Uterus (tissue), 4 donors: Measurements from ENCODE around the gene PFKFB4. TPM values are rescaled to one million over a fixed set of nuclear protein-coding genes. Genes with fewer than 3 reads are reported as not detected.
A peak's percentile ranks its signal among the peaks of the same experiment; 100 is the strongest.

Experiments
- DNase-seq, 2 donors: peaks; one replicate each; pipeline ENCODE4 v3.0.0-alpha.2; 2019 to 2020
- H3K27ac ChIP-seq, 2 donors: fragments of 200-600 bp; sonication (generic); 1 replicate in 1 of 2; 2 replicates in 1 of 2; pipeline ENCODE4 v1.5.1; 2016 to 2018
- H3K27me3 ChIP-seq, 2 donors: fragments of 200-600 bp; sonication (generic); one replicate each; pipeline ENCODE4 v1.5.1; 2018 to 2019; ENCODE audit warnings: control low read depth in 1 of 2
- H3K36me3 ChIP-seq, 2 donors: fragments of 200-600 bp; sonication (generic); one replicate each; pipeline ENCODE4 v1.5.1; 2019; ENCODE audit warnings: control low read depth in 1 of 2
- H3K4me1 ChIP-seq, 2 donors: fragments of 200-600 bp; sonication (generic); one replicate each; pipeline ENCODE4 v1.5.1; 2018 to 2019; ENCODE audit warnings: control low read depth in 1 of 2
- H3K4me3 ChIP-seq, 2 donors: fragments of 200-600 bp; sonication (generic); 1 replicate in 1 of 2; 2 replicates in 1 of 2; pipeline ENCODE4 v1.5.1; 2018 to 2019; ENCODE audit warnings: mild to moderate bottlenecking in 1 of 2
- H3K9me3 ChIP-seq, 2 donors: fragments of 200-600 bp; sonication (generic); one replicate each; pipeline ENCODE4 v1.5.1; 2019; ENCODE audit warnings: control low read depth in 1 of 2
- POLR2A ChIP-seq, 2 donors: fragments of 450-650 bp; IDR thresholded peaks; one replicate each; pipeline ENCODE4 v1.6.1; 2016; ENCODE audit warnings: antibody characterized with exemption in 2 of 2, mild to moderate bottlenecking in 1 of 2, moderate library complexity in 1 of 2
- intact Hi-C: fragments of 100-400 bp; cut with DNase I; formaldehyde crosslinking; loops from one replicate; pipeline ENCODE4 v1.15.1; 2023; ENCODE audit warnings: low total_unique reads
- total RNA-seq, 4 donors: library from RNA; depleted of rRNA in 3 of 4; stranded (reverse); fragments of >200 nt in 3 of 4; gene quantifications; one replicate each; pipeline versions ENCODE4 v1.1.0 to v1.2.4, GENCODE V29; 2014 to 2023
- TF ChIP-seq, protein P1 (sequence below), 4 experiments: fragments of 200-600 bp in 2 of 4; fragments of 450-650 bp in 2 of 4; sonication (generic) in 2 of 4; IDR thresholded peaks; one replicate each; pipeline ENCODE4 v1.5.1; 2016 to 2019; ENCODE audit warnings: antibody characterized with exemption in 4 of 4, mild to moderate bottlenecking in 2 of 4, moderate library complexity in 1 of 4
- donor health status: DM: yes; HTN: yes; CAD: no.

PFKFB4 gene
- total RNA-seq, 4 donors from 2014 or later = 3.2 to 11.5 (median 10.1) TPM

DNA sequence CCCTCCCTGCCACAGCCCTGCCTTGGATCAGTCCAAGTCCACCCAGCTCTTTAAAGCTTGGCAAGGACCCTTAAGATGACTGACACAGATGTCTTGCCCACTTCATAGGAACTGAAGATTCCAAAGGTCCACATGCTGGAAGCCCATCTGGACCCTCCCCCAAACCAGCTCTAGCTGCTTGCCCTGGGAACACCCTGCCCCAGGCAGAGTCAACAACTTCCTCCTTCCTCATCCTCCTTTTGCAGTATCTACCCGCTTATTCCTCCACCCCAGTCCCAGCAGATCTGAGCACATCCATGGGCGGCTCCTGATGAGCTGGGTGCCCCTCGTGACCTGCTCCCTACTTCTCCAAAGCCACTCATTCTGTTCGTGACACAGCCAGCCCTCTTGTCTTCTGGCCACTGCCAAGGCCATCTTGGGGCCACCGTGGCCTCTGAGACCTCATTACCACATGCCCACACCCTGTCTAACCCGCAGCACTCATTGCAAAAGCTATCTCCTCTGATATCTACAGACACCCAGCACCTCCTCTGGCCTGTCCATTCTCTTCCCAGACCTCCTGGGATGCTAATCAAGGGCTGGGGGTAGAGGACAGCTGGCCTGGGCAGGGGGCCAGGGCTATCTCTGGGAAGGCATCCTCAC, 2.0 kb upstream of the PFKFB4 start:
- intact Hi-C loops = no loop called here
- H3K27ac ChIP-seq = peak overlapping the region; percentile 23 to 59

DNA sequence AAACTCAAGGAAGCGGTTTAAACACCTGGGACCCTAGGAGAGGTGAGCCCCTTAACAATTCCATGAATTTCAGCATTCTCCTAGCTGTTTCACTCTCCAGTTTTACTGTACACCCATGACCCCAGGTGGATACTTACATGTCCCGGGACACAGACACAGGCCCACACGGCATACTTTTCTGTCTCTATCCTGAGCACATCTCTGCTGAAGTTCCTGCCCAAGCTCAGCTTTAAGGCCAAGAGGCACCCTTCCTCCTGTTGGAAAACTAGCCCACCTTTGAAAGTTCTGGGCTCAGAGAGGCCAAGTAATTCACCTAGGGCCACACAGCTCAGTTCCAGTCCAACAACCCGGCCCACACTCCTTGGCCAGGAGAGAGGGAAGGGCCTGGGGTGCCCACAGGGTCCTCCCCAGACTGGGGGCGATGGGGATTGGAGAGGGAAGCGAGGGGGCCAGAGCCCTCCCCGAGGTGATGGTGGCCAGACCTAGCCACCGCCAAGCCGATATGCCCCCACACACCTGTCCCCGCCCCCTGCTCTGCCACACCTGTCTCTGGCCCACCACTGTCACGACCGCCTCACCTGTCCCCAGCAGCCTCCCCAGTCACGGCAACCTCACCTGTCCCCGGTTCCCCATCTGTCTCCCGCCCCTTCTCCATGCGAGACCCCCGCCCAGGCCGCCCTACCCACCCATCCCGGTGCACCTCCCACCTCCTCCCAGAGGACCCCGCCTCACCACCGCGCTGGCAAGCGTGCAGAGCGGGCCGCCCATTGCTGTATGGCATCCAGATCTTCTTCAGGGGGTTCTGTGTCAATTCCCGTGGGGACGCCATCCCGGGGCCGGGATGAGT, 431 bp downstream of the PFKFB4 start:
- Histone ChIP-seq H3K27ac (peak overlapping the region; percentile 61 to 73), H3K4me3 (peak overlapping the region; percentile 39 to 49), H3K4me1 (no peaks in the 10 kb centered on the region), H3K27me3 (no peaks in the 10 kb centered on the region), H3K9me3 (no peaks in the 10 kb centered on the region), H3K36me3 (no peaks in the 10 kb centered on the region)
- DNase-seq = no peak
- intact Hi-C loops = no loop called here
- TF ChIP-seq, protein P1, sequence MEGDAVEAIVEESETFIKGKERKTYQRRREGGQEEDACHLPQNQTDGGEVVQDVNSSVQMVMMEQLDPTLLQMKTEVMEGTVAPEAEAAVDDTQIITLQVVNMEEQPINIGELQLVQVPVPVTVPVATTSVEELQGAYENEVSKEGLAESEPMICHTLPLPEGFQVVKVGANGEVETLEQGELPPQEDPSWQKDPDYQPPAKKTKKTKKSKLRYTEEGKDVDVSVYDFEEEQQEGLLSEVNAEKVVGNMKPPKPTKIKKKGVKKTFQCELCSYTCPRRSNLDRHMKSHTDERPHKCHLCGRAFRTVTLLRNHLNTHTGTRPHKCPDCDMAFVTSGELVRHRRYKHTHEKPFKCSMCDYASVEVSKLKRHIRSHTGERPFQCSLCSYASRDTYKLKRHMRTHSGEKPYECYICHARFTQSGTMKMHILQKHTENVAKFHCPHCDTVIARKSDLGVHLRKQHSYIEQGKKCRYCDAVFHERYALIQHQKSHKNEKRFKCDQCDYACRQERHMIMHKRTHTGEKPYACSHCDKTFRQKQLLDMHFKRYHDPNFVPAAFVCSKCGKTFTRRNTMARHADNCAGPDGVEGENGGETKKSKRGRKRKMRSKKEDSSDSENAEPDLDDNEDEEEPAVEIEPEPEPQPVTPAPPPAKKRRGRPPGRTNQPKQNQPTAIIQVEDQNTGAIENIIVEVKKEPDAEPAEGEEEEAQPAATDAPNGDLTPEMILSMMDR (IDR thresholded peaks at IDR 0.05) = no peak
- TF ChIP-seq POLR2A (IDR thresholded peaks at IDR 0.05) = no peak

More for the DNA sequence above, 2.0 kb upstream of the PFKFB4 start:
- Histone ChIP-seq H3K4me3 (no peak overlapping the region), H3K36me3 (no peaks in the 10 kb centered on the region), H3K9me3 (no peaks in the 10 kb centered on the region), H3K27me3 (no peaks in the 10 kb centered on the region), H3K4me1 (no peaks in the 10 kb centered on the region)
- DNase-seq = no peak
- TF ChIP-seq, protein P1 (IDR thresholded peaks at IDR 0.05) = no peak
- TF ChIP-seq POLR2A (IDR thresholded peaks at IDR 0.05) = no peak

- Histone ChIP-seq H3K9me3 (no peaks in the 10 kb centered on the region), H3K4me1 (no peaks in the 10 kb centered on the region), H3K36me3 (no peaks in the 10 kb centered on the region), H3K27me3 (no peaks in the 10 kb centered on the region), H3K4me3 (no peak overlapping the region), H3K27ac (no peak overlapping the region)
- TF ChIP-seq, protein P1 (IDR thresholded peaks at IDR 0.05) = no peak
- TF ChIP-seq POLR2A (IDR thresholded peaks at IDR 0.05) = no peak
- intact Hi-C loops = no loop called here
- DNase-seq = no peak
Observed at GRCh38 chr3:48555231-48555948, 1.2 kb downstream of the PFKFB4 start.

DNA sequence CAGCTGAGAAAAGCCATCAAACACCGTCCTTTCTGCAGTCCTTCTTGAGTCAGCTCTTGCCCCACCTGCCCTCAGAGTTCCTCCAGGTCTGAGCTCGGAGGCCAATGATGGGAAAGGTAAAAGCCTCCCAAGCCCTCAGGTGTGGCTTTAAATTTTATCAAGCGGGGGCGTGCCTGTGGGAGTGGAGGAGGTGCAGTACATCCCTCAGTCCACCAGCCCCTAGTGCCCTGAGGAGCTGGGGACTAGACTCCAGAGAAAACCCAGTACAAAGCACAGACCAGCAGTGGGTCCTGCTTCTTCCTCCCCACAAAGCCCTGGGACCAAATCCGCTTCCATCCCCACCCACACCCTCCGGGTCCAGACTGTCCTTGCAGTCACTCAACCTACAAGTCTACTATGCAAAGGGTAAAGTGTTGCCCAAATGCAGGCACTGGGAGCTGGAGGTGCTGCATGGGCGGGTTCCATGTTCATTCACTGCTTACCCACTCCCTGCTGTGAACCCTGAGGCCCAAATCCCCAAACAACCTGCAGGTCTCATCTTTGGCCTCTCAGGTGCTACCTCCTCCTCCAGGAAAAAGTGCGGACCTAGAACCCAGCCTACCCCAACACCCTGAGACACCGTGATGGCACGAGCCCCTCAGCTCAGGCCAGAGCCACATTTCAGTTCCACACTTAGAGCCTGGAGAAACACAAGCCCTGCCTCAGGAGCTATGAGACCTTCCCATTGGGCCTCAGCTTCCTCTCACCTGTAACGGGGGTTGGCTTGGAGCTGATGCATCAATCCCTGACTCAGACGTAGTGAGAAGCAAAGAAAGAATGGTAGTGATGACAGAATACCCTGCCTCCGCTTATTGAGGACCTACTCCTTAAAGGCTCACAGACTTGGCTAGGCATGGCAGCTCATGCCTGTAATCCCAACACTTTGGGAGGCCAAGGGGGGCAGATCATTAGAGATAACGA, 2.4 kb downstream of the PFKFB4 start:
- Histone ChIP-seq H3K4me3 (no peak overlapping the region), H3K27ac (no peak overlapping the region), H3K27me3 (no peaks in the 10 kb centered on the region), H3K9me3 (no peaks in the 10 kb centered on the region), H3K4me1 (no peaks in the 10 kb centered on the region), H3K36me3 (no peaks in the 10 kb centered on the region)
- TF ChIP-seq POLR2A (IDR thresholded peaks at IDR 0.05) = no peak
- TF ChIP-seq, protein P1 (IDR thresholded peaks at IDR 0.05) = no peak
- no peak for DNase-seq
- intact Hi-C loops = no loop called here
